Panc1 (cell line): Measurements from ENCODE around the gene TRIM36. TPM values are rescaled to one million over a fixed set of nuclear protein-coding genes. Genes with fewer than 3 reads are reported as not detected.

ENCODE experiments used
- ATAC-seq: fragments of 200-7000 bp; cut with Tn5 transposase; 2 replicates; pipeline ENCODE4 v1.9.1; 2020; ENCODE audit warnings: mild to moderate bottlenecking, moderate library complexity
- Bru-seq: library from RNA; stranded (reverse); fragments of 400-500 nt; gene quantifications from one replicate; lab custom pipeline; 2021; lab: Mats Ljungman, UMichigan
- BruChase-seq, 2 experiments: library from RNA; stranded (reverse); fragments of 400-500 nt; gene quantifications; one replicate each; lab custom pipeline; 2021; lab: Mats Ljungman, UMichigan
- BruUV-seq: library from RNA; stranded (reverse); fragments of 400-500 nt; replicated peaks from 2 replicates; lab custom pipeline; 2021; lab: Mats Ljungman, UMichigan
- CTCF ChIA-PET: fragments of 300-600 bp; sonication (Branson Sonifier 250); formaldehyde crosslinking; loops from one replicate; lab custom pipeline; 2022; ENCODE audit warnings: antibody characterized with exemption; lab: Charles Lee
- POLR2A ChIA-PET: fragments of 300-600 bp; sonication (Branson Sonifier 250); formaldehyde crosslinking; loops from one replicate; lab custom pipeline; 2022; ENCODE audit warnings: antibody characterized with exemption; lab: Charles Lee
- DNase-seq: peaks from one replicate; pipeline ENCODE4 v3.0.0-alpha.2; 2010; ENCODE audit warnings: low read depth, low spot score
- H3K27ac ChIP-seq: 2 replicates; pipeline ENCODE4 v1.5.1; 2011; ENCODE audit warnings: mild to moderate bottlenecking, low read length, inconsistent platforms
- H3K27me3 ChIP-seq: fragments of 200-500 bp; sonication (Bioruptor generic); 2 replicates; pipeline ENCODE4 v1.6.0; 2014; ENCODE audit warnings: low read length, inconsistent platforms; ENCODE audit not compliant: control insufficient read depth, insufficient read depth
- H3K36me3 ChIP-seq: fragments of 200-500 bp; sonication (Bioruptor generic); 2 replicates; pipeline ENCODE4 v1.5.1; 2014; ENCODE audit warnings: inconsistent platforms, mild to moderate bottlenecking, low read length, moderate library complexity; ENCODE audit not compliant: control insufficient read depth, insufficient read depth
- H3K4me1 ChIP-seq: 2 replicates; pipeline ENCODE4 v1.5.1; 2011; ENCODE audit warnings: inconsistent platforms, mild to moderate bottlenecking, low read length, moderate library complexity; ENCODE audit not compliant: control insufficient read depth, insufficient read depth
- H3K4me3 ChIP-seq, 2 experiments: 2 replicates each; pipeline ENCODE4 v1.5.1; 2011 to 2012; ENCODE audit warnings: low read depth in 2 of 2, low read length in 2 of 2, mild to moderate bottlenecking in 2 of 2, inconsistent platforms in 1 of 2, moderate library complexity in 1 of 2
- H3K9me3 ChIP-seq: fragments of 200-500 bp; sonication (Bioruptor generic); 2 replicates; pipeline ENCODE4 v1.5.1; 2014; ENCODE audit warnings: low read depth, mild to moderate bottlenecking, inconsistent platforms, low read length, moderate library complexity; ENCODE audit not compliant: control insufficient read depth, insufficient read depth
- CTCF ChIP-seq: fragments of 450-650 bp; IDR thresholded peaks from 2 replicates; pipeline ENCODE4 v1.5.1; 2017; ENCODE audit warnings: mild to moderate bottlenecking
- POLR2AphosphoS5 ChIP-seq: IDR thresholded peaks from 2 replicates; pipeline ENCODE4 v1.6.1; 2012; ENCODE audit warnings: mild to moderate bottlenecking, low read depth, low read length, moderate library complexity
- REST ChIP-seq, 2 experiments: IDR thresholded peaks; 2 replicates each; pipeline ENCODE4 v1.6.1; 2011 to 2012; ENCODE audit warnings: low read depth in 2 of 2, control low read depth in 1 of 2, low read length in 1 of 2, mild to moderate bottlenecking in 1 of 2, moderate library complexity in 1 of 2; ENCODE audit not compliant: insufficient read depth in 1 of 2
- SIN3A ChIP-seq: IDR thresholded peaks from 2 replicates; pipeline ENCODE4 v1.6.1; 2012; ENCODE audit warnings: low read depth, mild to moderate bottlenecking, low read length, moderate library complexity, borderline replicate concordance; ENCODE audit not compliant: insufficient read depth
- TCF7L2 ChIP-seq: IDR thresholded peaks from 2 replicates; pipeline ENCODE4 v1.6.1; 2011; ENCODE audit warnings: mild to moderate bottlenecking, low read depth, low read length, inconsistent platforms
- in situ Hi-C: cut with HindIII; loops from 2 replicates; pipeline ENCODE4 v1.10.0; 2016; ENCODE audit warnings: low sequenced_read_pairs, low pct_unique_long_range_greater_than_20kb
- intact Hi-C: fragments of 100-400 bp; cut with micrococcal nuclease; formaldehyde crosslinking; loops from one replicate; pipeline ENCODE4 v1.10.0; 2022; ENCODE audit not compliant: unreplicated experiment
- long read RNA-seq: library from polyadenylated mRNA; unstranded; transcript quantifications from one replicate; pipeline ENCODE4 v2.0.0, GENCODE V29; 2021; ENCODE audit not compliant: unreplicated experiment
- polyA plus RNA-seq: library from polyadenylated mRNA; unstranded; fragments of >200 nt; gene quantifications from one replicate; pipeline ENCODE4 v1.2.1, GENCODE V29; 2012; ENCODE audit warnings: missing spikeins; ENCODE audit not compliant: insufficient read length
- total RNA-seq: library from RNA; stranded (reverse); gene quantifications from one replicate; pipeline ENCODE4 v1.2.1, GENCODE V29; 2021; ENCODE audit not compliant: unreplicated experiment

Gene TRIM36
- total RNA-seq (1.6 TPM), Bru-seq, nascent RNA (percentile 31 among the genes with signal in this experiment), BruChase-seq, experiment 1, labeled RNA remaining after a 2-hour chase (percentile 33 among the genes with signal in this experiment), BruChase-seq, experiment 2, labeled RNA remaining after a 6-hour chase (percentile 29 among the genes with signal in this experiment)
- polyA plus RNA-seq, result 0.18 TPM
- long read RNA-seq, full-length matches to known transcripts, result 1 of 1 reads
- long read RNA-seq, partial matches to known transcripts, result 0 of 1 reads
- long read RNA-seq, other reads (novel, unspliced or antisense), result 0 of 1 reads

- TF ChIP-seq POLR2AphosphoS5, result no peak
- TF ChIP-seq CTCF, result peak; percentile 43
- peak; percentile 41; the same call in 1 of the 2 replicates for TF ChIP-seq SIN3A
- no peak for TF ChIP-seq TCF7L2
- 0 out of 4 replicates have a peak, but pooled peaks of 1 of the 2 experiments have one; percentile 14 for TF ChIP-seq REST (IDR thresholded peaks at IDR 0.05; ENCODE audit: insufficient read depth in 1 of 2, low read depth in 2 of 2, low read length in 1 of 2)
- POLR2A ChIA-PET, result no interaction called here
- Histone ChIP-seq H3K27me3 (peaks cover 28% of the 10 kb centered on the region), H3K4me3 (peak within 1 kb of the TSS; percentile 73 to 74), H3K36me3 (no peaks in the 10 kb centered on the region), H3K27ac (no peak within 1 kb of the TSS), H3K4me1 (no peaks in the 10 kb centered on the region; the same call in 1 of the 2 replicates), H3K9me3 (no peaks in the 10 kb centered on the region)
- intact Hi-C loops (no loop called here), in situ Hi-C loops (no loop called here)
- CTCF ChIA-PET, result no interaction called here
- DNase-seq, result peak; percentile 53
- BruUV-seq, result no TSS peak
- peak; percentile 99 for ATAC-seq
Measured at GRCh38 chr5:115169487-115170133, at the start of gene TRIM36. TSS of gene TRIM36 (minus strand) at chr5:115169908. CDS start at chr5:115169634, 274 bp downstream.

- no peaks in the 10 kb centered on the region for H3K4me1 ChIP-seq
- in situ Hi-C loops (no loop called here), intact Hi-C loops (no loop called here)
- H3K36me3 ChIP-seq, result no peaks in the 10 kb centered on the region
- CTCF ChIA-PET, result no interaction called here
- DNase-seq (no peak), ATAC-seq (no peak)
- H3K27me3 ChIP-seq, result no peaks in the 10 kb centered on the region
- no peak overlapping the region for H3K27ac ChIP-seq
- BruUV-seq, result no TSS peak
- no peaks in the 10 kb centered on the region for H3K9me3 ChIP-seq
- no peak for TF ChIP-seq POLR2AphosphoS5
- no peak for TF ChIP-seq TCF7L2
- TF ChIP-seq REST (IDR thresholded peaks at IDR 0.05; ENCODE audit: insufficient read depth in 1 of 2, low read depth in 2 of 2, low read length in 1 of 2), result no peak
- TF ChIP-seq CTCF, result no peak
- no peak overlapping the region for H3K4me3 ChIP-seq
- POLR2A ChIA-PET, result no interaction called here
Measured at GRCh38 chr5:115214541-115214940, 44.8 kb upstream of the TRIM36 start.
